Stimulated activated CD4-positive, alpha-beta T cell treated with anti-CD3 and anti-CD28 coated beads, Interleukin-2, amount 100 ng/mL, for 48 hours (primary cell): ENCODE results near the gene SLC25A10.
"Not testable (repeated sequence)": the region's sequence is repeated elsewhere in the genome, so short reads cannot be mapped to it uniquely, and the experiment has no call there.

Experiments
- DNase-seq, 2 donors: peaks; one replicate each; pipeline ENCODE4 v3.0.0-alpha.2; 2020

Gene SLC25A10

GRCh38 chr17:81722184-81723120 is 10.4 kb downstream of the SLC25A10 start:
- DNase-seq: no peak

- DNase-seq: no peak
These were observed 11.6 kb downstream of the SLC25A10 start for GRCh38 chr17:81723651-81724209.

GRCh38 chr17:81725439-81725838 is 13.4 kb downstream of the SLC25A10 start:
- no peak for DNase-seq

GRCh38 chr17:81726004-81726403 is 13.9 kb downstream of the SLC25A10 start:
- no peak for DNase-seq

GRCh38 chr17:81727324-81728031 is 15.4 kb downstream of the SLC25A10 start:
- no peak for DNase-seq

GRCh38 chr17:81733507-81734404 is 21.7 kb downstream of the SLC25A10 start:
- peak; percentile 70 to 74 for DNase-seq

GRCh38 chr17:81734405-81735263 is 22.6 kb downstream of the SLC25A10 start:
- no peak for DNase-seq

- no peak for DNase-seq
These were observed 23.4 kb downstream of the SLC25A10 start for GRCh38 chr17:81735264-81736102.

GRCh38 chr17:81737947-81738800 is 26.1 kb downstream of the SLC25A10 start:
- DNase-seq: no peak

- no peak for DNase-seq
These were observed 26.8 kb downstream of the SLC25A10 start for GRCh38 chr17:81738801-81739393.

GRCh38 chr17:81739593-81739992 is 27.5 kb downstream of the SLC25A10 start:
- DNase-seq: not testable (repeated sequence)

- no peak for DNase-seq
These were observed 28.4 kb downstream of the SLC25A10 start for GRCh38 chr17:81740395-81740961.

- DNase-seq: no peak
These were observed 29.0 kb downstream of the SLC25A10 start for GRCh38 chr17:81741049-81741593.

GRCh38 chr17:81741594-81742452 is 29.7 kb downstream of the SLC25A10 start:
- no peak for DNase-seq
